Measurements from ENCODE around the gene GZMA.

- TF ChIP-seq CTCF (IDR thresholded peaks at IDR 0.05; ENCODE audit: poor library complexity) (peak; percentile 96), EZH2 (IDR thresholded peaks at IDR 0.05; ENCODE audit: borderline replicate concordance) (no peak)
Observed at GRCh38 chr5:55146543-55147151, 44.2 kb downstream of the GZMA start.

All from hepatocyte (in vitro differentiated cells).